SK-N-SH treated with all-trans-retinoic acid at 6 μM for 48 hours (cell line): ENCODE results near the gene CHPF.

Experiments
- ATAC-seq: fragments of 200-7000 bp; cut with Tn5 transposase; 3 replicates; pipeline ENCODE4 v1.9.1; 2020; ENCODE audit warnings: mild to moderate bottlenecking, moderate library complexity
- ARNTL ChIP-seq: fragments of 450-650 bp; formaldehyde crosslinking; IDR thresholded peaks from 2 replicates; pipeline ENCODE4 v1.5.0; 2020; ENCODE audit warnings: low read depth, mild to moderate bottlenecking, moderate library complexity, borderline replicate concordance
- BACH2 ChIP-seq: fragments of 250-450 bp; sonication (Bioruptor Pico); IDR thresholded peaks from 2 replicates; pipeline ENCODE4 v1.9.0; 2021; ENCODE audit warnings: mild to moderate bottlenecking, borderline replicate concordance
- CSDC2 ChIP-seq: fragments of 250-450 bp; sonication (Bioruptor Pico); IDR thresholded peaks from 2 replicates; pipeline ENCODE4 v1.5.0; 2020; ENCODE audit warnings: mild to moderate bottlenecking, moderate library complexity
- CSRNP3 ChIP-seq: fragments of 250-450 bp; sonication (Bioruptor Pico); IDR thresholded peaks from 2 replicates; pipeline ENCODE4 v1.5.1; 2021; ENCODE audit warnings: mild to moderate bottlenecking, moderate library complexity
- GLIS3 ChIP-seq: fragments of 250-450 bp; sonication (Bioruptor Pico); IDR thresholded peaks from 2 replicates; pipeline ENCODE4 v1.5.0; 2020; ENCODE audit warnings: mild to moderate bottlenecking, moderate library complexity
- ISL1 ChIP-seq: fragments of 250-450 bp; sonication (Bioruptor Pico); IDR thresholded peaks from 2 replicates; pipeline ENCODE4 v2.1.2; 2022; ENCODE audit warnings: mild to moderate bottlenecking, moderate library complexity
- OSR1 ChIP-seq: fragments of 250-450 bp; sonication (Bioruptor Pico); IDR thresholded peaks from 2 replicates; pipeline ENCODE4 v1.8.0; 2022; ENCODE audit warnings: moderate library complexity, mild to moderate bottlenecking, inconsistent platforms
- PPARA ChIP-seq: fragments of 250-450 bp; sonication (Bioruptor Pico); IDR thresholded peaks from 2 replicates; pipeline ENCODE4 v1.5.0; 2020; ENCODE audit warnings: mild to moderate bottlenecking, borderline replicate concordance
- RARB ChIP-seq: fragments of 250-450 bp; sonication (Bioruptor Pico); IDR thresholded peaks from 2 replicates; pipeline ENCODE4 v1.8.0; 2021; ENCODE audit warnings: mild to moderate bottlenecking, moderate library complexity
- TCF4 ChIP-seq: fragments of 250-450 bp; sonication (Bioruptor Pico); IDR thresholded peaks from 2 replicates; pipeline ENCODE4 v1.8.0; 2021; ENCODE audit warnings: mild to moderate bottlenecking, moderate library complexity, borderline replicate concordance
- TOX ChIP-seq: fragments of 250-450 bp; sonication (Bioruptor Pico); IDR thresholded peaks from 2 replicates; pipeline ENCODE4 v1.8.0; 2021; ENCODE audit warnings: mild to moderate bottlenecking, moderate library complexity, borderline replicate concordance
- ZFP3 ChIP-seq: fragments of 250-450 bp; sonication (Bioruptor Pico); IDR thresholded peaks from 2 replicates; pipeline ENCODE4 v1.5.0; 2020; ENCODE audit warnings: mild to moderate bottlenecking, moderate library complexity
- ZFP30 ChIP-seq: fragments of 450-650 bp; formaldehyde crosslinking; IDR thresholded peaks from 2 replicates; pipeline ENCODE4 v1.5.0; 2022; ENCODE audit warnings: mild to moderate bottlenecking, moderate library complexity
- ZNF565 ChIP-seq: fragments of 450-650 bp; formaldehyde crosslinking; conservative IDR thresholded peaks from 2 replicates; pipeline ENCODE4 v1.5.0; 2020; ENCODE audit warnings: low read depth, mild to moderate bottlenecking, moderate library complexity
- ZNF8 ChIP-seq: fragments of 450-650 bp; formaldehyde crosslinking; IDR thresholded peaks from 2 replicates; pipeline ENCODE4 v1.5.0; 2020; ENCODE audit warnings: mild to moderate bottlenecking, moderate library complexity
- TF ChIP-seq, protein P1 (sequence below): fragments of 250-450 bp; sonication (Bioruptor Pico); IDR thresholded peaks from 2 replicates; pipeline ENCODE4 v1.8.0; 2021; ENCODE audit warnings: low read depth, mild to moderate bottlenecking, moderate library complexity, borderline replicate concordance
- TF ChIP-seq, protein P2 (sequence below): fragments of 250-450 bp; sonication (Bioruptor Pico); IDR thresholded peaks from 2 replicates; pipeline ENCODE4 v1.8.0; 2020; ENCODE audit warnings: mild to moderate bottlenecking, moderate library complexity, borderline replicate concordance
- TF ChIP-seq, protein P3 (sequence below): fragments of 250-450 bp; sonication (Bioruptor Pico); IDR thresholded peaks from 2 replicates; pipeline ENCODE4 v1.5.1; 2020; ENCODE audit warnings: low read depth, mild to moderate bottlenecking, moderate library complexity

Gene CHPF

GRCh38 chr2:219575566-219576504 lies 32.2 kb upstream of the CHPF start:
- TF ChIP-seq ZNF565 (CRISPR knock-in tag), result no peak
- TF ChIP-seq ARNTL (CRISPR knock-in tag), result no peak
- no peak for TF ChIP-seq TOX
- ATAC-seq, result no peak

- no peak for ATAC-seq
- TF ChIP-seq, protein P1, sequence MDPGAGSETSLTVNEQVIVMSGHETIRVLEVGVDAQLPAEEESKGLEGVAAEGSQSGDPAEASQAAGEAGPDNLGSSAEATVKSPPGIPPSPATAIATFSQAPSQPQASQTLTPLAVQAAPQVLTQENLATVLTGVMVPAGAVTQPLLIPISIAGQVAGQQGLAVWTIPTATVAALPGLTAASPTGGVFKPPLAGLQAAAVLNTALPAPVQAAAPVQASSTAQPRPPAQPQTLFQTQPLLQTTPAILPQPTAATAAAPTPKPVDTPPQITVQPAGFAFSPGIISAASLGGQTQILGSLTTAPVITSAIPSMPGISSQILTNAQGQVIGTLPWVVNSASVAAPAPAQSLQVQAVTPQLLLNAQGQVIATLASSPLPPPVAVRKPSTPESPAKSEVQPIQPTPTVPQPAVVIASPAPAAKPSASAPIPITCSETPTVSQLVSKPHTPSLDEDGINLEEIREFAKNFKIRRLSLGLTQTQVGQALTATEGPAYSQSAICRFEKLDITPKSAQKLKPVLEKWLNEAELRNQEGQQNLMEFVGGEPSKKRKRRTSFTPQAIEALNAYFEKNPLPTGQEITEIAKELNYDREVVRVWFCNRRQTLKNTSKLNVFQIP (CRISPR knock-in tag), result no peak
- TF ChIP-seq RARB (CRISPR knock-in tag), result no peak
- no peak for TF ChIP-seq CSDC2 (CRISPR knock-in tag)
- no peak for TF ChIP-seq ARNTL (CRISPR knock-in tag)
- TF ChIP-seq, protein P2, sequence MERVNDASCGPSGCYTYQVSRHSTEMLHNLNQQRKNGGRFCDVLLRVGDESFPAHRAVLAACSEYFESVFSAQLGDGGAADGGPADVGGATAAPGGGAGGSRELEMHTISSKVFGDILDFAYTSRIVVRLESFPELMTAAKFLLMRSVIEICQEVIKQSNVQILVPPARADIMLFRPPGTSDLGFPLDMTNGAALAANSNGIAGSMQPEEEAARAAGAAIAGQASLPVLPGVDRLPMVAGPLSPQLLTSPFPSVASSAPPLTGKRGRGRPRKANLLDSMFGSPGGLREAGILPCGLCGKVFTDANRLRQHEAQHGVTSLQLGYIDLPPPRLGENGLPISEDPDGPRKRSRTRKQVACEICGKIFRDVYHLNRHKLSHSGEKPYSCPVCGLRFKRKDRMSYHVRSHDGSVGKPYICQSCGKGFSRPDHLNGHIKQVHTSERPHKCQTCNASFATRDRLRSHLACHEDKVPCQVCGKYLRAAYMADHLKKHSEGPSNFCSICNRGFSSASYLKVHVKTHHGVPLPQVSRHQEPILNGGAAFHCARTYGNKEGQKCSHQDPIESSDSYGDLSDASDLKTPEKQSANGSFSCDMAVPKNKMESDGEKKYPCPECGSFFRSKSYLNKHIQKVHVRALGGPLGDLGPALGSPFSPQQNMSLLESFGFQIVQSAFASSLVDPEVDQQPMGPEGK (CRISPR knock-in tag), result no peak
- TF ChIP-seq ZNF565 (CRISPR knock-in tag), result no peak
- no peak for TF ChIP-seq CSRNP3 (CRISPR knock-in tag)
- TF ChIP-seq, protein P3, sequence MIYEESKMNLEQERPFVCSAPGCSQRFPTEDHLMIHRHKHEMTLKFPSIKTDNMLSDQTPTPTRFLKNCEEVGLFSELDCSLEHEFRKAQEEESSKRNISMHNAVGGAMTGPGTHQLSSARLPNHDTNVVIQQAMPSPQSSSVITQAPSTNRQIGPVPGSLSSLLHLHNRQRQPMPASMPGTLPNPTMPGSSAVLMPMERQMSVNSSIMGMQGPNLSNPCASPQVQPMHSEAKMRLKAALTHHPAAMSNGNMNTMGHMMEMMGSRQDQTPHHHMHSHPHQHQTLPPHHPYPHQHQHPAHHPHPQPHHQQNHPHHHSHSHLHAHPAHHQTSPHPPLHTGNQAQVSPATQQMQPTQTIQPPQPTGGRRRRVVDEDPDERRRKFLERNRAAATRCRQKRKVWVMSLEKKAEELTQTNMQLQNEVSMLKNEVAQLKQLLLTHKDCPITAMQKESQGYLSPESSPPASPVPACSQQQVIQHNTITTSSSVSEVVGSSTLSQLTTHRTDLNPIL, result no peak
- TF ChIP-seq TOX, result no peak
- no peak for TF ChIP-seq OSR1 (CRISPR knock-in tag)
- no peak for TF ChIP-seq ZFP3
Observed at GRCh38 chr2:219574484-219575311, 31.1 kb upstream of the CHPF start.

DNA sequence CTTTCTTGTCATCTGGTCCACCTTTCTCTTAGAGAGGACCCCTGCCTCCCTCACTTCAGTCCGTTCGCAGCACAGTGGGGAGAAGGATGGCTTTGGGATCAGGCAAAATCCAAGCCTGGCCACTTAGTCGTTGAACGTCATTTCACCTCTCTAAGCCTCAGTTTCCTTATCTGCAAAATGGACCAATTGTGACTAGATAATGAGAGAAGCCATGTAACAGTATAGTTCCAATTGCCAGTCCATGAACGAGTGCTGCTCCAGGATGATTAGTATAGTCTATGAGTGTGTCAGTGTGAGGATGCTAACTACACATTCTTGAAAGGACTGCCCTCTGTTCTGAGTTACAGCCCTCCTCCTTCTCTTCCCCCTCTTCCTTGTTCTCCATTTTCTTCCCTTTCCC lies 29.6 kb upstream of the CHPF start:
- ATAC-seq, result no peak
- TF ChIP-seq GLIS3 (CRISPR knock-in tag), result no peak
- no peak for TF ChIP-seq TCF4 (CRISPR knock-in tag)
- TF ChIP-seq CSDC2 (CRISPR knock-in tag), result no peak
- TF ChIP-seq ZFP30 (CRISPR knock-in tag), result no peak

DNA sequence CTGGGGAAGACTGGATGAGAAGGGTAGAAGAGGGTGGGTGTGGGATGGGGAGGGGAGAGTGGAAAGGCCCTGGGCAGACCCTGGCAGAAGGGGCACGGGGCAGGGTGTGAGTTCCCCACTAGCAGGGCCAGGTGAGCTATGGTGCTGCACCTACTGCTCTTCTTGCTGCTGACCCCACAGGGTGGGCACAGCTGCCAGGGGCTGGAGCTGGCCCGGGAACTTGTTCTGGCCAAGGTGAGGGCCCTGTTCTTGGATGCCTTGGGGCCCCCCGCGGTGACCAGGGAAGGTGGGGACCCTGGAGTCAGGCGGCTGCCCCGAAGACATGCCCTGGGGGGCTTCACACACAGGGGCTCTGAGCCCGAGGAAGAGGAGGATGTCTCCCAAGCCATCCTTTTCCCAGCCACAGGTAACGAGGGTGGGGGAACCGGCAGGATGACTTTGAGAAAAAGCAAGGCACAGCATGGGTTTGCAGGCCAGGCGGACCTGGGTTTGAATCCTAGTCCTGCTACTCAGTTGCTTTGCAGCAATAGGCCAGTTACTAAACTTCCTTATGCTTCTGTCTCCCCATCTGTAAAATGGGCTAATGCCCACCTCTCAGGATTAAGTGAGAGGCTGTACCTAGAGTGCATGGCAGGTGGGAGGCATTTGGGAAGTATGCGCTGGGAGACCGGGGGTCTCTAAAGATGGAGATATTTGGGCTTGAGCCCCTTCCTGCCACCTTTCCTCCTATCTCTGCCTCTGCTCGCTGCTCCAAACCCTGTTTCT lies 28.8 kb upstream of the CHPF start, which contains the start of gene INHA:
Gene INHA (plus strand): TSS at position 74 of the 765 bp plus-strand sequence. CDS start 65 bp downstream, at position 139.
- ATAC-seq, result no peak
- TF ChIP-seq, protein P2 (CRISPR knock-in tag), result no peak
- TF ChIP-seq ZNF565 (CRISPR knock-in tag), result no peak
- TF ChIP-seq BACH2 (CRISPR knock-in tag), result no peak
- TF ChIP-seq ZNF8 (CRISPR knock-in tag), result no peak
- TF ChIP-seq CSRNP3 (CRISPR knock-in tag), result no peak
- no peak for TF ChIP-seq ZFP3
- TF ChIP-seq ZFP30 (CRISPR knock-in tag), result no peak
- TF ChIP-seq, protein P1 (CRISPR knock-in tag), result no peak
- no peak for TF ChIP-seq PPARA (CRISPR knock-in tag)
- no peak for TF ChIP-seq CSDC2 (CRISPR knock-in tag)
- no peak for TF ChIP-seq OSR1 (CRISPR knock-in tag)
- no peak for TF ChIP-seq GLIS3 (CRISPR knock-in tag)
- no peak for TF ChIP-seq ISL1 (CRISPR knock-in tag)
- no peak for TF ChIP-seq ARNTL (CRISPR knock-in tag)
